Brain pericyte (primary cell): ENCODE data around the gene L1CAM.
"Not testable (repeated sequence)": the region's sequence is repeated elsewhere in the genome, so short reads cannot be mapped to it uniquely, and the experiment has no call there.

Source experiments
- DNase-seq: peaks from one replicate; pipeline ENCODE4 v3.0.0-alpha.2; 2012; ENCODE audit warnings: low read depth, low spot score

Gene L1CAM

GRCh38 chrX:153829549-153829798 is 56.5 kb downstream of the L1CAM start:
- no peak for DNase-seq

- no peak for DNase-seq
Observed at GRCh38 chrX:153828723-153829548, 57.0 kb downstream of the L1CAM start.

- DNase-seq, result no peak
Observed at GRCh38 chrX:153828308-153828707, 57.7 kb downstream of the L1CAM start.

- DNase-seq, result no peak
Observed at GRCh38 chrX:153827903-153828302, 58.1 kb downstream of the L1CAM start.

- DNase-seq, result no peak
Observed at GRCh38 chrX:153827016-153827415, 59.0 kb downstream of the L1CAM start.

GRCh38 chrX:153825042-153825441 is 60.9 kb downstream of the L1CAM start:
- DNase-seq, result no peak

- no peak for DNase-seq
Observed at GRCh38 chrX:153824348-153824747, 61.6 kb downstream of the L1CAM start.

GRCh38 chrX:153821066-153821465 is 64.9 kb downstream of the L1CAM start:
- DNase-seq, result no peak

- no peak for DNase-seq
Observed at GRCh38 chrX:153820601-153821000, 65.4 kb downstream of the L1CAM start.

- DNase-seq, result no peak
Observed at GRCh38 chrX:153819384-153820040, 66.5 kb downstream of the L1CAM start.

GRCh38 chrX:153818571-153819383 is 67.2 kb downstream of the L1CAM start:
- DNase-seq, result no peak

GRCh38 chrX:153818064-153818463 is 67.9 kb downstream of the L1CAM start:
- not testable (repeated sequence) for DNase-seq

GRCh38 chrX:153816831-153817690 is 68.9 kb downstream of the L1CAM start:
- DNase-seq, result no peak

- no peak for DNase-seq
Observed at GRCh38 chrX:153814591-153815315, 71.2 kb downstream of the L1CAM start.

GRCh38 chrX:153813161-153813560 is 72.8 kb downstream of the L1CAM start:
- no peak for DNase-seq

GRCh38 chrX:153812220-153812619 is 73.8 kb downstream of the L1CAM start:
- no peak for DNase-seq
